ENCODE measurements around the gene TDRD9.

GRCh38 chr14:104016873-104017650 is 88.8 kb downstream of the TDRD9 start:
- no peak for TF ChIP-seq CTCF (IDR thresholded peaks at IDR 0.05; ENCODE audit: poor library complexity, severe bottlenecking)
- TF ChIP-seq POLR2AphosphoS5 (IDR thresholded peaks at IDR 0.05): no peak
- TF ChIP-seq EP300 (conservative IDR thresholded peaks at IDR 0.05; ENCODE audit: poor library complexity, severe bottlenecking): no peak

Data from neural cell (in vitro differentiated cells).